HL-60 (cell line): ENCODE data around the gene CAMK1D.

Experiments used
- GABPA ChIP-seq: IDR thresholded peaks from 2 replicates; pipeline ENCODE4 v1.6.1; 2012; ENCODE audit warnings: low read depth
- POLR2AphosphoS5 ChIP-seq: IDR thresholded peaks from 2 replicates; pipeline ENCODE4 v1.6.1; 2012; ENCODE audit warnings: low read depth
- TF ChIP-seq, protein P1 (sequence below): IDR thresholded peaks from one replicate; pipeline ENCODE4 v1.5.1; 2011; ENCODE audit warnings: low read length, control low read depth, inconsistent platforms; ENCODE audit not compliant: insufficient read depth

DNA sequence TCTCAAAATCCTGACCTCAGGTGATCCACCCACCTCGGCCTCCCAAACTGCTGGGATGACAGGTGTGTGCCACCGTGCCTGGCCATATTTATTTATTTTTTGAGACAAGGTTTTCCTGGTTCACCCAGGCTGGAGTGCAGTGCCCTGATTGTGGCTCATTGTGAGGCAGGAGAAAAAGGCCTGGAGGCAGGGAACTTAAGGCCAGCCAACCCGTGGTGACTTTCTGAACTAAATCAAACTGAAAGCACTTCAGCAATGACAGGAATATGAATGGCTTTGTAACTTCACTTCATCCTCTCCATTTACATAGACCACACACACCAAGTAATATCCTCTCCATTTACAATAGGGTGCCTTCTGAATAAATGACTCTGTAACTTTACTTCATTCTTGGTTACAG lies 527.8 kb downstream of the CAMK1D start:
- TF ChIP-seq GABPA (no peak), POLR2AphosphoS5 (no peak)
- TF ChIP-seq, protein P1, sequence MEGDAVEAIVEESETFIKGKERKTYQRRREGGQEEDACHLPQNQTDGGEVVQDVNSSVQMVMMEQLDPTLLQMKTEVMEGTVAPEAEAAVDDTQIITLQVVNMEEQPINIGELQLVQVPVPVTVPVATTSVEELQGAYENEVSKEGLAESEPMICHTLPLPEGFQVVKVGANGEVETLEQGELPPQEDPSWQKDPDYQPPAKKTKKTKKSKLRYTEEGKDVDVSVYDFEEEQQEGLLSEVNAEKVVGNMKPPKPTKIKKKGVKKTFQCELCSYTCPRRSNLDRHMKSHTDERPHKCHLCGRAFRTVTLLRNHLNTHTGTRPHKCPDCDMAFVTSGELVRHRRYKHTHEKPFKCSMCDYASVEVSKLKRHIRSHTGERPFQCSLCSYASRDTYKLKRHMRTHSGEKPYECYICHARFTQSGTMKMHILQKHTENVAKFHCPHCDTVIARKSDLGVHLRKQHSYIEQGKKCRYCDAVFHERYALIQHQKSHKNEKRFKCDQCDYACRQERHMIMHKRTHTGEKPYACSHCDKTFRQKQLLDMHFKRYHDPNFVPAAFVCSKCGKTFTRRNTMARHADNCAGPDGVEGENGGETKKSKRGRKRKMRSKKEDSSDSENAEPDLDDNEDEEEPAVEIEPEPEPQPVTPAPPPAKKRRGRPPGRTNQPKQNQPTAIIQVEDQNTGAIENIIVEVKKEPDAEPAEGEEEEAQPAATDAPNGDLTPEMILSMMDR, result no peak
